H1 (cell line): Measurements from ENCODE around the gene PEAK3. TPM values are rescaled to one million over a fixed set of nuclear protein-coding genes. Genes with fewer than 3 reads are reported as not detected.

ENCODE experiments used
- CTCF ChIA-PET: fragments of 300-600 bp; sonication (Branson Sonifier 250); formaldehyde crosslinking; loops from one replicate; lab custom pipeline; 2021; ENCODE audit not compliant: partially characterized antibody; lab: Charles Lee
- POLR2A ChIA-PET: fragments of 300-600 bp; sonication (Branson Sonifier 250); formaldehyde crosslinking; loops from one replicate; lab custom pipeline; 2021; ENCODE audit warnings: inconsistent platforms; ENCODE audit not compliant: partially characterized antibody; lab: Charles Lee
- DNase-seq, 2 experiments: peaks; one replicate each; pipeline versions ENCODE4 v3.0.0 to v3.0.0-alpha.2; 2010 to 2022; ENCODE audit warnings: low spot score in 2 of 2, low read depth in 1 of 2, mixed read lengths in 1 of 2
- FAIRE-seq: peaks from 2 replicates; lab custom pipeline; 2011; peaks lifted over from hg19 to GRCh38; lab: Jason Lieb, UNC
- H2AFZ ChIP-seq: 2 replicates; pipeline ENCODE4 v1.8.1; 2012; ENCODE audit warnings: low read length, inconsistent platforms
- H2AK5ac ChIP-seq: 2 replicates; pipeline ENCODE4 v1.6.1; 2013; ENCODE audit warnings: low read depth, low read length
- H2BK120ac ChIP-seq: replicated peaks from 2 replicates; pipeline ENCODE3; 2013; ENCODE audit warnings: low read depth, low read length, inconsistent platforms
- H2BK12ac ChIP-seq: 2 replicates; pipeline ENCODE4 v1.6.1; 2013; ENCODE audit warnings: low read depth, low read length
- H2BK15ac ChIP-seq: 2 replicates; pipeline ENCODE4 v1.6.1; 2013; ENCODE audit warnings: low read length
- H2BK20ac ChIP-seq: 2 replicates; pipeline ENCODE4 v1.6.1; 2013; ENCODE audit warnings: low read length
- H2BK5ac ChIP-seq: 2 replicates; pipeline ENCODE4 v1.6.1; 2013; ENCODE audit warnings: low read depth, low read length
- H3K14ac ChIP-seq: 2 replicates; pipeline ENCODE4 v1.6.1; 2013; ENCODE audit warnings: inconsistent platforms; ENCODE audit not compliant: insufficient read length
- H3K18ac ChIP-seq: 2 replicates; pipeline ENCODE4 v1.6.1; 2013; ENCODE audit warnings: low read length; ENCODE audit errors: extremely low read depth
- H3K23ac ChIP-seq: 2 replicates; pipeline ENCODE4 v1.6.1; 2013; ENCODE audit warnings: inconsistent platforms; ENCODE audit not compliant: insufficient read length
- H3K23me2 ChIP-seq: 2 replicates; pipeline ENCODE4 v1.6.1; 2013; ENCODE audit warnings: low read depth, low read length
- H3K27ac ChIP-seq: 2 replicates; pipeline ENCODE4 v1.6.1; 2011; ENCODE audit warnings: low read depth, low read length, inconsistent platforms
- H3K27me3 ChIP-seq, 4 experiments: replicated peaks in 1 of 4; 1 replicate in 1 of 4; 2 replicates in 3 of 4; pipeline versions ENCODE4 v1.6.1 to v1.8.1; 2011 to 2013; ENCODE audit warnings: low read length in 3 of 4, mild to moderate bottlenecking in 3 of 4, inconsistent platforms in 2 of 4, mixed read lengths in 2 of 4, moderate library complexity in 1 of 4; ENCODE audit not compliant: control insufficient read depth in 3 of 4, insufficient read depth in 3 of 4; ENCODE audit errors: extremely low read depth in 1 of 4
- H3K36me3 ChIP-seq, 4 experiments: 2 replicates each; pipeline versions ENCODE4 v1.6.1 to v1.8.1; 2011 to 2013; ENCODE audit warnings: mild to moderate bottlenecking in 4 of 4, low read length in 3 of 4, moderate library complexity in 2 of 4, control low read depth in 1 of 4, inconsistent platforms in 1 of 4; ENCODE audit not compliant: insufficient read depth in 4 of 4, control insufficient read depth in 2 of 4
- H3K4ac ChIP-seq: replicated peaks from 2 replicates; pipeline ENCODE3; 2013; ENCODE audit warnings: low read length, low read depth, mixed read lengths, inconsistent platforms; ENCODE audit not compliant: insufficient read length
- H3K4me1 ChIP-seq, 4 experiments: replicated peaks in 1 of 4; 1 replicate in 1 of 4; 2 replicates in 3 of 4; pipeline versions ENCODE4 v1.6.1 to v1.8.1; 2011 to 2013; ENCODE audit warnings: low read length in 3 of 4, inconsistent platforms in 2 of 4, mixed read lengths in 1 of 4; ENCODE audit not compliant: insufficient read depth in 4 of 4, control insufficient read depth in 3 of 4
- H3K4me2 ChIP-seq, 2 experiments: 2 replicates each; pipeline versions ENCODE4 v1.6.1 to v1.8.1; 2011 to 2013; ENCODE audit warnings: low read depth in 2 of 2, low read length in 2 of 2, control low read depth in 1 of 2, inconsistent platforms in 1 of 2, mild to moderate bottlenecking in 1 of 2; ENCODE audit not compliant: insufficient read depth in 1 of 2
- H3K4me3 ChIP-seq, 4 experiments: fragments of 200-600, 300-600 bp in 1 of 4; sonication (generic), shearing (Covaris generic), sonication (Bioruptor Twin) in 1 of 4; 2 replicates each; pipeline versions ENCODE4 v1.5.1 to v1.8.1; 2011 to 2016; ENCODE audit warnings: low read length in 4 of 4, low read depth in 3 of 4, control low read depth in 2 of 4, inconsistent platforms in 2 of 4, mild to moderate bottlenecking in 2 of 4, mixed read lengths in 1 of 4, moderate library complexity in 1 of 4; ENCODE audit not compliant: insufficient read depth in 2 of 4; ENCODE audit errors: extremely low read depth in 1 of 4
- H3K56ac ChIP-seq: replicated peaks from 2 replicates; pipeline ENCODE3; 2013; ENCODE audit warnings: low read depth, mild to moderate bottlenecking, mixed read lengths, low read length, inconsistent platforms; ENCODE audit not compliant: insufficient read length
- H3K79me1 ChIP-seq: 2 replicates; pipeline ENCODE4 v1.6.1; 2013; ENCODE audit warnings: low read depth, low read length, control low read depth
- H3K79me2 ChIP-seq, 2 experiments: 2 replicates each; pipeline versions ENCODE4 v1.6.1 to v1.8.1; 2012 to 2013; ENCODE audit warnings: low read length in 2 of 2, mild to moderate bottlenecking in 2 of 2, inconsistent platforms in 1 of 2; ENCODE audit not compliant: insufficient read depth in 2 of 2, control insufficient read depth in 1 of 2
- H3K9ac ChIP-seq, 4 experiments: replicated peaks in 1 of 4; 1 replicate in 1 of 4; 2 replicates in 3 of 4; pipeline versions ENCODE4 v1.6.1 to v1.8.1; 2011 to 2013; ENCODE audit warnings: low read depth in 3 of 4, low read length in 3 of 4, control low read depth in 2 of 4, mild to moderate bottlenecking in 2 of 4, moderate library complexity in 2 of 4, inconsistent platforms in 1 of 4; ENCODE audit errors: extremely low read depth in 1 of 4
- H3K9me3 ChIP-seq, 2 experiments: 2 replicates each; pipeline versions ENCODE4 v1.6.1 to v1.8.1; 2012 to 2013; ENCODE audit warnings: mild to moderate bottlenecking in 2 of 2, moderate library complexity in 2 of 2, control low read depth in 1 of 2, inconsistent platforms in 1 of 2, low read depth in 1 of 2, low read length in 1 of 2, mixed read lengths in 1 of 2; ENCODE audit not compliant: insufficient read depth in 2 of 2
- H4K20me1 ChIP-seq, 2 experiments: replicated peaks in 1 of 2; 2 replicates each; pipeline versions ENCODE3 to v1.8.1; 2011 to 2013; ENCODE audit warnings: inconsistent platforms in 2 of 2, low read length in 2 of 2, mild to moderate bottlenecking in 1 of 2; ENCODE audit not compliant: insufficient read depth in 2 of 2, control insufficient read depth in 1 of 2
- H4K5ac ChIP-seq: 2 replicates; pipeline ENCODE4 v1.6.1; 2013; ENCODE audit warnings: low read length, low read depth, mixed read lengths, inconsistent platforms; ENCODE audit not compliant: insufficient read length
- H4K8ac ChIP-seq: 2 replicates; pipeline ENCODE4 v1.8.0; 2013; ENCODE audit warnings: mild to moderate bottlenecking, moderate library complexity, low read length, inconsistent platforms; ENCODE audit not compliant: insufficient read depth; ENCODE audit errors: extremely low read depth
- H4K91ac ChIP-seq: replicated peaks from 2 replicates; pipeline ENCODE3; 2013; ENCODE audit warnings: low read length, mixed read lengths, inconsistent platforms; ENCODE audit not compliant: insufficient read length
- MAFK ChIP-seq: IDR thresholded peaks from 2 replicates; pipeline ENCODE4 v1.6.1; 2012; ENCODE audit warnings: low read depth, mild to moderate bottlenecking, improper control_type of control experiment, low read length
- POLR2AphosphoS5 ChIP-seq: IDR thresholded peaks from 2 replicates; pipeline ENCODE4 v1.6.1; 2011; ENCODE audit warnings: low read depth, low read length
- WGBS, 2 experiments: shearing (Covaris generic) in 1 of 2; methylation state at CpG; one replicate each; pipeline versions ENCODE4 v1.1.6 to v1.1.7; 2013 to 2015; ENCODE audit warnings: low lambda C conversion rate in 2 of 2, mixed read lengths in 2 of 2, inconsistent platforms in 1 of 2, low coverage in 1 of 2, missing lambda C conversion rate in 1 of 2; ENCODE audit not compliant: insufficient replicate concordance in 2 of 2, insufficient coverage in 1 of 2, insufficient read length in 1 of 2; ENCODE audit errors: extremely low coverage in 1 of 2, missing lambda C conversion rate in 1 of 2; 5-methylcytosine and 5-hydroxymethylcytosine counted together
- polyA plus RNA-seq, 7 experiments: library from polyadenylated mRNA; depleted of rRNA in 3 of 7; stranded (reverse) in 5 of 7; unstranded in 2 of 7; fragments of >200 nt in 5 of 7; fragments of 200-250 nt in 2 of 7; gene quantifications; 1 replicate in 5 of 7; 2 replicates in 1 of 7; 4 replicates in 1 of 7; pipeline versions ENCODE4 v1.2.1 to v1.2.3, GENCODE V29; 2011 to 2013; ENCODE audit warnings: missing spikeins in 2 of 7, mixed read lengths in 2 of 7
- total RNA-seq: library from RNA; stranded (reverse); fragmentation: NEBNext Ultra II Directional; extraction: Animal tissue kit (Norgen Biotek cat#: 25700); gene quantifications from 2 replicates; pipeline ENCODE4 v1.2.1, GENCODE V29; 2021

Gene PEAK3
- total and polyA plus RNA-seq, 2 of the 8 experiments (the other 6 are each of a cell fraction or from before 2014, with no cell fraction given) = not detected

- TF ChIP-seq MAFK (no peak), POLR2AphosphoS5 (peak; percentile 49; the same call in 1 of the 2 replicates)
- Histone ChIP-seq H3K27ac (no peak overlapping the region), H3K23ac (no peak overlapping the region), H2BK12ac (no peak overlapping the region), H3K4ac (no peak overlapping the region), H2BK20ac (no peak overlapping the region), H3K9ac (no peak overlapping the region), H3K4me1 (peaks cover 0 to 3% (median 0%) of the 10 kb centered on the region in 4 experiments; a peak in 1 of 7 replicates), H4K5ac (no peak overlapping the region), H3K27me3 (no peaks in the 10 kb centered on the region), H3K4me2 (no peak overlapping the region), H3K4me3 (no peak overlapping the region), H4K91ac (no peak overlapping the region), H2BK15ac (no peak overlapping the region), H2BK120ac (no peak overlapping the region), H4K20me1 (peaks cover 0 to 15% of the 10 kb centered on the region in 2 experiments), H3K14ac (no peak overlapping the region), H3K56ac (no peak overlapping the region), H3K79me2 (peaks cover 0 to 15% of the 10 kb centered on the region in 2 experiments; a peak in 3 of 4 replicates), H3K36me3 (peaks cover 0 to 49% (median 15%) of the 10 kb centered on the region in 4 experiments; a peak in 6 of 8 replicates), H2AK5ac (no peak overlapping the region), H4K8ac (peak overlapping the region; percentile 79), H3K79me1 (peaks cover 4% of the 10 kb centered on the region), H3K9me3 (no peaks in the 10 kb centered on the region), H2BK5ac (no peak overlapping the region; the same call in 1 of the 2 replicates), H2AFZ (no peak overlapping the region), H3K23me2 (peaks cover 4% of the 10 kb centered on the region; the same call in 1 of the 2 replicates), H3K18ac (no peak overlapping the region)
- WGBS, 2 experiments = 78% methylated on average over 12 of the region's 12 CpGs; no CpG with 5 or more reads in 1 of the 2 experiments
- no peak for FAIRE-seq
- CTCF ChIA-PET = interaction anchor here (0.6 to 4.4 kb wide), 11 partner anchors 16 to 121 kb away, joined by 3 to 19 read pairs (median 4); no protein-coding TSS in a partner anchor
- no peak for DNase-seq
- POLR2A ChIA-PET = interaction anchor here (0.8 to 6.3 kb wide), 12 partner anchors 9 to 196 kb away, joined by 3 to 61 read pairs (median 5); partner anchors contain the start of gene AMH
Measured at GRCh38 chr19:2230807-2231533, 51.0 kb downstream of the PEAK3 start.
